ENCODE results near the gene LFNG. TPM values are rescaled to one million over a fixed set of nuclear protein-coding genes. Genes with fewer than 3 reads are reported as not detected.
A peak's percentile ranks its signal among the peaks of the same experiment; 100 is the strongest.
"Not testable (repeated sequence)": the region's sequence is repeated elsewhere in the genome, so short reads cannot be mapped to it uniquely, and the experiment has no call there.

Gene LFNG
- total and polyA plus RNA-seq, 2 of the 13 experiments (the other 11 are each of a cell fraction or from before 2014, with no cell fraction given), result 0.44 to 1.5 TPM

DNA sequence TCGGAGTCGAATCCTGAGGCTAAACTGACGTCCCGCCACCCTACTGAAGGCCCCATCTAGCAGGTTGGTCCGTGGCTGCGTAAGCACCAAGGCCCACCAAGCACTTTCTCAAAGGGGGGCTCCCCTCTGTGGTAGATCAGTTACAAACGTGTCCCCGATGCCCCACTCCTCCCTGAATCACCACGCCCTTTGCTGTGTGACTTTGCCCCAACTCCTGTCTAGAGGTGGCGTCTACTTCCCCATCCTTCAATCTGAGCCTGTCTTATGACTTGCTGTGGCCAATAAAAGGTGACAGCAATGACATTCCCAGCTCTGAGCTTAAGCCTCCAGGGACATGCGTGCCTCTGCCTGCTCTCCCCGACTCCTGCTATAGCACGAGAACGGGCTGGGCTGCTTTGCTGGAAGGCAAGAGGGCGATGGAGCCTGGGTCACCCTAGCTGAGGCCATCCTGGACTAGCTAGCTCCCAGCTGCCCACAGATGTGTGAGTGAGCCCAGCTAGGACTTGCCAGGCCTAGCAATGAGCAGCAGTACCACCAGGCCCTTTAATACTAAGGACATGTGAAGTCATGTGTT lies 12.7 kb downstream of the LFNG start:
- H4K20me1 ChIP-seq (ENCODE audit: insufficient read depth, low read length); FAIRE-seq; ATAC-seq; H3K9ac ChIP-seq (ENCODE audit: insufficient read depth, low read depth, low read length); H3K9me3 ChIP-seq (ENCODE audit: low read length); in situ Hi-C loops (cut with HindIII; ENCODE audit: extremely low pct_ligation_motif_present, low pct_unique_long_range_greater_than_20kb); POLR2A ChIA-PET; intact Hi-C loops (cut with micrococcal nuclease; ENCODE audit: unreplicated experiment); H3K4me2 ChIP-seq (ENCODE audit: low read depth, low read length); H3K27ac ChIP-seq (ENCODE audit: extremely low read length, insufficient read depth, low read length); H3K4me3 ChIP-seq (replicated peaks in 1 of 3; ENCODE audit: insufficient read depth in 1 of 3, low read depth in 2 of 3, low read length in 3 of 3); H3K36me3 ChIP-seq (replicated peaks in 1 of 2; ENCODE audit: control insufficient read depth in 1 of 2, insufficient read depth in 2 of 2, low read length in 2 of 2); H3K79me2 ChIP-seq (ENCODE audit: insufficient read depth, low read length); BruUV-seq (replicated peaks); CTCF ChIA-PET (ENCODE audit: low intra/inter-chr PET ratio, low total read pairs); H2AFZ ChIP-seq (ENCODE audit: low read length); DNase-seq (ENCODE audit: low spot score): not testable (repeated sequence)
- peaks cover 38% of the 10 kb centered on the region for H3K4me1 ChIP-seq (ENCODE audit: insufficient read depth, low read length)
- peaks cover 0 to 11% of the 10 kb centered on the region in 2 experiments; a peak in 1 of 5 replicates for H3K27me3 ChIP-seq (ENCODE audit: control insufficient read depth in 1 of 2, insufficient read depth in 2 of 2, low read length in 2 of 2)
- WGBS (ENCODE audit: low lambda C conversion rate), result 48% methylated on average over 9 of the region's 15 CpGs

DNA sequence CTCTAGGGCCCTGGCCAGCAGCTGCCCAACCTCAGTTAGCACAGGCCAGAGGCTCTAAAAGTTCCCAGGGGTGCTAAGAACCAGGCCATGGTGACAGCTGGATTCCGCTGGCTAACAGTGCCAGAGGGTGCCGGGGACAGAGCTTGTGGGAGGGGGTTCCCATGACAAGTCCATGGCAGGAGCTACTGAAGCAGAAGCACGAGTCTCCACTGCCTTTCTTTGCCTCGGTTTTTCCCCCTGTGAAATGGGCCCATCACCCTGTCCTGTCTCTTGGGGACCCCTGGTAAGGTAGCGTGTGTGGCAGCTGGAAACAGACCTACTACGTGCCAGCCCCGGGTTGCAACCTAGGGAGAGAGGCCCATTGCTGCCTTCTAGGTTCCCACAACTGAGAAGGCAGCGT lies 13.2 kb downstream of the LFNG start:
- POLR2A ChIA-PET; H2AFZ ChIP-seq (ENCODE audit: low read length); H3K79me2 ChIP-seq (ENCODE audit: insufficient read depth, low read length); H3K9ac ChIP-seq (ENCODE audit: insufficient read depth, low read depth, low read length); DNase-seq (ENCODE audit: low spot score); CTCF ChIA-PET (ENCODE audit: low intra/inter-chr PET ratio, low total read pairs); intact Hi-C loops (cut with micrococcal nuclease; ENCODE audit: unreplicated experiment); H3K4me2 ChIP-seq (ENCODE audit: low read depth, low read length); in situ Hi-C loops (cut with HindIII; ENCODE audit: extremely low pct_ligation_motif_present, low pct_unique_long_range_greater_than_20kb); H3K9me3 ChIP-seq (ENCODE audit: low read length); BruUV-seq (replicated peaks); FAIRE-seq; H3K27ac ChIP-seq (ENCODE audit: extremely low read length, insufficient read depth, low read length); H4K20me1 ChIP-seq (ENCODE audit: insufficient read depth, low read length); H3K36me3 ChIP-seq (replicated peaks in 1 of 2; ENCODE audit: control insufficient read depth in 1 of 2, insufficient read depth in 2 of 2, low read length in 2 of 2); ATAC-seq; H3K4me3 ChIP-seq (replicated peaks in 1 of 3; ENCODE audit: insufficient read depth in 1 of 3, low read depth in 2 of 3, low read length in 3 of 3): not testable (repeated sequence)
- Histone ChIP-seq H3K27me3 (ENCODE audit: control insufficient read depth in 1 of 2, insufficient read depth in 2 of 2, low read length in 2 of 2) (peaks cover 0 to 11% of the 10 kb centered on the region in 2 experiments; a peak in 1 of 5 replicates), H3K4me1 (ENCODE audit: insufficient read depth, low read length) (peaks cover 33% of the 10 kb centered on the region)
- no CpG with 5 or more reads among the region's 8 CpGs for WGBS (ENCODE audit: low lambda C conversion rate)
- TF ChIP-seq ZNF629 (CRISPR knock-in tag; conservative IDR thresholded peaks at IDR 0.05), result peak; percentile 62

DNA sequence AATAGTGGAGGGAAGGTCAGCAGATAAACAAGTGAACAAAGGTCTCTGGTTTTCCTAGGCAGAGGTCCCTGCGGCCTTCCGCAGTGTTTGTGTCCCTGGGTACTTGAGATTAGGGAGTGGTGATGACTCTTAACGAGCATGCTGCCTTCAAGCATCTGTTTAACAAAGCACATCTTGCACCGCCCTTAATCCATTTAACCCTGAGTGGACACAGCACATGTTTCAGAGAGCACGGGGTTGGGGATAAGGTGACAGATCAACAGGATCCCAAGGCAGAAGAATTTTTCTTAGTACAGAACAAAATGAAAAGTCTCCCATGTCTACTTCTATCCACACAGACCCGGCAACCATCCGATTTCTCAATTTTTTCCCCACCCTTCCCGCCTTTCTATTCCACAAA lies 14.0 kb downstream of the LFNG start:
- DNase-seq (ENCODE audit: low spot score); CTCF ChIA-PET (ENCODE audit: low intra/inter-chr PET ratio, low total read pairs); H2AFZ ChIP-seq (ENCODE audit: low read length); in situ Hi-C loops (cut with HindIII; ENCODE audit: extremely low pct_ligation_motif_present, low pct_unique_long_range_greater_than_20kb); H3K27ac ChIP-seq (ENCODE audit: extremely low read length, insufficient read depth, low read length); ATAC-seq; H3K4me2 ChIP-seq (ENCODE audit: low read depth, low read length); BruUV-seq (replicated peaks); H3K79me2 ChIP-seq (ENCODE audit: insufficient read depth, low read length); intact Hi-C loops (cut with micrococcal nuclease; ENCODE audit: unreplicated experiment); H3K4me3 ChIP-seq (replicated peaks in 1 of 3; ENCODE audit: insufficient read depth in 1 of 3, low read depth in 2 of 3, low read length in 3 of 3); FAIRE-seq; H3K36me3 ChIP-seq (replicated peaks in 1 of 2; ENCODE audit: control insufficient read depth in 1 of 2, insufficient read depth in 2 of 2, low read length in 2 of 2); H3K9ac ChIP-seq (ENCODE audit: insufficient read depth, low read depth, low read length); H3K9me3 ChIP-seq (ENCODE audit: low read length); POLR2A ChIA-PET; H4K20me1 ChIP-seq (ENCODE audit: insufficient read depth, low read length): not testable (repeated sequence)
- Histone ChIP-seq H3K4me1 (ENCODE audit: insufficient read depth, low read length) (peaks cover 25% of the 10 kb centered on the region), H3K27me3 (ENCODE audit: control insufficient read depth in 1 of 2, insufficient read depth in 2 of 2, low read length in 2 of 2) (peaks cover 0 to 11% of the 10 kb centered on the region in 2 experiments; a peak in 1 of 5 replicates)
- 2% methylated on average over 5 of the region's 8 CpGs for WGBS (ENCODE audit: low lambda C conversion rate)

DNA sequence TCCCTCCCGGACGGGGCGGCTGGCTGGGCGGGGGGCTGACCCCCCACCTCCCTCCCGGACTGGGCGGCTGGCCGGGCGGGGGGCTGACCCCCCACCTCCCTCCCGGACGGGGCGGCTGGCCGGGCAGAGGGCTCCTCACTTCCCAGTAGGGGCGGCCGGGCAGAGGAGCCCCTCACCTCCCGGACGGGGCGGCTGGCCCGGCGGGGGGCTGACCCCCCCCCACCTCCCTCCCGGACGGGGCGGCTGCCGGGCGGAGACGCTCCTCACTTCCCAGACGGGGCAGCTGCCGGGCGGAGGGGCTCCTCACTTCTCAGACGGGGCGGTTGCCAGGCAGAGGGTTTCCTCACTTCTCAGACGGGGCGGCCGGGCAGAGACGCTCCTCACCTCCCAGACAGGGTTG lies 14.6 kb downstream of the LFNG start:
- H2AFZ ChIP-seq (ENCODE audit: low read length); BruUV-seq (replicated peaks); H3K79me2 ChIP-seq (ENCODE audit: insufficient read depth, low read length); CTCF ChIA-PET (ENCODE audit: low intra/inter-chr PET ratio, low total read pairs); H3K4me3 ChIP-seq (replicated peaks in 1 of 3; ENCODE audit: insufficient read depth in 1 of 3, low read depth in 2 of 3, low read length in 3 of 3); in situ Hi-C loops (cut with HindIII; ENCODE audit: extremely low pct_ligation_motif_present, low pct_unique_long_range_greater_than_20kb); H3K9me3 ChIP-seq (ENCODE audit: low read length); DNase-seq (ENCODE audit: low spot score); H3K36me3 ChIP-seq (replicated peaks in 1 of 2; ENCODE audit: control insufficient read depth in 1 of 2, insufficient read depth in 2 of 2, low read length in 2 of 2); intact Hi-C loops (cut with micrococcal nuclease; ENCODE audit: unreplicated experiment); POLR2A ChIA-PET; H3K9ac ChIP-seq (ENCODE audit: insufficient read depth, low read depth, low read length); H4K20me1 ChIP-seq (ENCODE audit: insufficient read depth, low read length); H3K27ac ChIP-seq (ENCODE audit: extremely low read length, insufficient read depth, low read length); H3K4me2 ChIP-seq (ENCODE audit: low read depth, low read length); FAIRE-seq; ATAC-seq: not testable (repeated sequence)
- WGBS (ENCODE audit: low lambda C conversion rate), result no CpG with 5 or more reads among the region's 34 CpGs
- Histone ChIP-seq H3K27me3 (ENCODE audit: control insufficient read depth in 1 of 2, insufficient read depth in 2 of 2, low read length in 2 of 2) (peaks cover 0 to 11% of the 10 kb centered on the region in 2 experiments; a peak in 1 of 5 replicates), H3K4me1 (ENCODE audit: insufficient read depth, low read length) (peaks cover 19% of the 10 kb centered on the region)

Measured in HepG2 (cell line).